ENCODE measurements around the gene AOAH.

AOAH gene

GRCh38 chr7:36523371-36524101, 200.8 kb downstream of the AOAH start:
- no peak for DNase-seq (ENCODE audit: low spot score)
- in situ Hi-C loops (cut with MboI; ENCODE audit: low sequenced_read_pairs, unreplicated experiment), result no loop called here
- TF ChIP-seq CTCF (IDR thresholded peaks at IDR 0.05; ENCODE audit: borderline replicate concordance, control extremely low read depth, extremely low read depth, insufficient read depth, missing control alignments), result no peak

GRCh38 chr7:36522453-36523007, 201.8 kb downstream of the AOAH start:
- no peak for DNase-seq (ENCODE audit: low spot score)
- in situ Hi-C loops (cut with MboI; ENCODE audit: low sequenced_read_pairs, unreplicated experiment), result no loop called here

GRCh38 chr7:36521911-36522310, 202.4 kb downstream of the AOAH start:
- no peak for DNase-seq (ENCODE audit: low spot score)
- in situ Hi-C loops (cut with MboI; ENCODE audit: low sequenced_read_pairs, unreplicated experiment), result no loop called here
- no peak for TF ChIP-seq CTCF (IDR thresholded peaks at IDR 0.05; ENCODE audit: borderline replicate concordance, control extremely low read depth, extremely low read depth, insufficient read depth, missing control alignments)

More at GRCh38 chr7:36522453-36523007, 201.8 kb downstream of the AOAH start:
- no peak for TF ChIP-seq CTCF (IDR thresholded peaks at IDR 0.05; ENCODE audit: borderline replicate concordance, control extremely low read depth, extremely low read depth, insufficient read depth, missing control alignments)

GRCh38 chr7:36521133-36521532, 203.2 kb downstream of the AOAH start:
- DNase-seq (ENCODE audit: low spot score), result no peak
- in situ Hi-C loops (cut with MboI; ENCODE audit: low sequenced_read_pairs, unreplicated experiment), result no loop called here
- no peak for TF ChIP-seq CTCF (IDR thresholded peaks at IDR 0.05; ENCODE audit: borderline replicate concordance, control extremely low read depth, extremely low read depth, insufficient read depth, missing control alignments)

- no peak for DNase-seq (ENCODE audit: low spot score)
- in situ Hi-C loops (cut with MboI; ENCODE audit: low sequenced_read_pairs, unreplicated experiment), result no loop called here
- TF ChIP-seq CTCF (IDR thresholded peaks at IDR 0.05; ENCODE audit: borderline replicate concordance, control extremely low read depth, extremely low read depth, insufficient read depth, missing control alignments), result no peak
Measured at GRCh38 chr7:36515847-36516246, 208.4 kb downstream of the AOAH start.

- in situ Hi-C loops (cut with MboI; ENCODE audit: low sequenced_read_pairs, unreplicated experiment), result no loop called here
- no peak for TF ChIP-seq CTCF (IDR thresholded peaks at IDR 0.05; ENCODE audit: borderline replicate concordance, control extremely low read depth, extremely low read depth, insufficient read depth, missing control alignments)
- no peak for DNase-seq (ENCODE audit: low spot score)
Measured at GRCh38 chr7:36514289-36515243, 209.7 kb downstream of the AOAH start.
